ENCODE measurements around the gene FRMD6.

Gene FRMD6

DNA sequence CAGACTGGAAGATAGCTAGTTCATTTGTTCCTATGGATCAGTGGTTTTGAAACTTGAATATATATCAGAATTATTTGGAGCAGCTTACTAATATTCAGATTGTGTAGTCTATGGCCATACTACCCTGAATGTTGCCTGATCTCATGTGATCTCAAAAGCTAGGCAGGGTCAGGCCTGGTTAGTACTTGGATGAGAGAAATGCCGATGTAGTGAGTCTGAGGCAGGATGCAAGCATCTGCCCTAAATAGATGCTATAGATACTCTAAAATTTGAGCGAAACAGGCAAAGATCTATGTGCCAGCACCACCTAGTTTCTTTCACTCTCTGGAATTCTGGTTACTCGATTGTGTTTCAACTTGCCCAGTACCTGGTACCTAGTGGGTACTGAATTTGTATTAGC lies 40.9 kb downstream of the FRMD6 start:
- TF ChIP-seq TAF1 (IDR thresholded peaks at IDR 0.05; ENCODE audit: borderline replicate concordance, insufficient read depth, low read length): no peak
- TF ChIP-seq POLR2AphosphoS5 (IDR thresholded peaks at IDR 0.05; ENCODE audit: low read depth, low read length): no peak
- TF ChIP-seq, protein P1, sequence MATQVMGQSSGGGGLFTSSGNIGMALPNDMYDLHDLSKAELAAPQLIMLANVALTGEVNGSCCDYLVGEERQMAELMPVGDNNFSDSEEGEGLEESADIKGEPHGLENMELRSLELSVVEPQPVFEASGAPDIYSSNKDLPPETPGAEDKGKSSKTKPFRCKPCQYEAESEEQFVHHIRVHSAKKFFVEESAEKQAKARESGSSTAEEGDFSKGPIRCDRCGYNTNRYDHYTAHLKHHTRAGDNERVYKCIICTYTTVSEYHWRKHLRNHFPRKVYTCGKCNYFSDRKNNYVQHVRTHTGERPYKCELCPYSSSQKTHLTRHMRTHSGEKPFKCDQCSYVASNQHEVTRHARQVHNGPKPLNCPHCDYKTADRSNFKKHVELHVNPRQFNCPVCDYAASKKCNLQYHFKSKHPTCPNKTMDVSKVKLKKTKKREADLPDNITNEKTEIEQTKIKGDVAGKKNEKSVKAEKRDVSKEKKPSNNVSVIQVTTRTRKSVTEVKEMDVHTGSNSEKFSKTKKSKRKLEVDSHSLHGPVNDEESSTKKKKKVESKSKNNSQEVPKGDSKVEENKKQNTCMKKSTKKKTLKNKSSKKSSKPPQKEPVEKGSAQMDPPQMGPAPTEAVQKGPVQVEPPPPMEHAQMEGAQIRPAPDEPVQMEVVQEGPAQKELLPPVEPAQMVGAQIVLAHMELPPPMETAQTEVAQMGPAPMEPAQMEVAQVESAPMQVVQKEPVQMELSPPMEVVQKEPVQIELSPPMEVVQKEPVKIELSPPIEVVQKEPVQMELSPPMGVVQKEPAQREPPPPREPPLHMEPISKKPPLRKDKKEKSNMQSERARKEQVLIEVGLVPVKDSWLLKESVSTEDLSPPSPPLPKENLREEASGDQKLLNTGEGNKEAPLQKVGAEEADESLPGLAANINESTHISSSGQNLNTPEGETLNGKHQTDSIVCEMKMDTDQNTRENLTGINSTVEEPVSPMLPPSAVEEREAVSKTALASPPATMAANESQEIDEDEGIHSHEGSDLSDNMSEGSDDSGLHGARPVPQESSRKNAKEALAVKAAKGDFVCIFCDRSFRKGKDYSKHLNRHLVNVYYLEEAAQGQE (IDR thresholded peaks at IDR 0.05; ENCODE audit: insufficient read depth in 1 of 2, low read depth in 2 of 2, low read length in 2 of 2): no peak
- no peak for TF ChIP-seq SIN3A (IDR thresholded peaks at IDR 0.05; ENCODE audit: borderline replicate concordance, insufficient read depth, low read length)
- TF ChIP-seq FOXP2 (optimal IDR thresholded peaks at IDR 0.05; ENCODE audit: borderline replicate concordance, extremely low read depth, extremely low read length, insufficient read depth): no peak

DNA sequence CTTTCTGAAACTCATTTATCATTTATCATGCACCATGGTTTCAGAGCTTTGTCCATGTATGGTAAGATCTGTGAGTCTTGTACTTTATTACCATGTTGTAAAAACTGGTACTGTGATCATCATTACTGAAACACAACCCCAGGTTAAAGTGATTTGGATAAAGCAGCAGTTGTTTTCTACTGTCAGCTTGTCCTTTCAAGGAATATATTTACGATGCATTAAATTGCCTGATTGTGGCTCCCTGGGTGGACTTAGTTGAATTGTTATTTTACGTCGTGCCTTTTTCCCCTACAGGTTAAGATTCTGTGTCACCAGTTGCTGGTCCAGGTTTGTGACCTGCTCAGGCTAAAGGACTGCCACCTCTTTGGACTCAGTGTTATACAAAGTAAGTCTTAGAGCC lies 46.1 kb downstream of the FRMD6 start:
- no peak for TF ChIP-seq SIN3A (IDR thresholded peaks at IDR 0.05; ENCODE audit: borderline replicate concordance, insufficient read depth, low read length)
- TF ChIP-seq FOXP2 (optimal IDR thresholded peaks at IDR 0.05; ENCODE audit: borderline replicate concordance, extremely low read depth, extremely low read length, insufficient read depth): no peak

DNA sequence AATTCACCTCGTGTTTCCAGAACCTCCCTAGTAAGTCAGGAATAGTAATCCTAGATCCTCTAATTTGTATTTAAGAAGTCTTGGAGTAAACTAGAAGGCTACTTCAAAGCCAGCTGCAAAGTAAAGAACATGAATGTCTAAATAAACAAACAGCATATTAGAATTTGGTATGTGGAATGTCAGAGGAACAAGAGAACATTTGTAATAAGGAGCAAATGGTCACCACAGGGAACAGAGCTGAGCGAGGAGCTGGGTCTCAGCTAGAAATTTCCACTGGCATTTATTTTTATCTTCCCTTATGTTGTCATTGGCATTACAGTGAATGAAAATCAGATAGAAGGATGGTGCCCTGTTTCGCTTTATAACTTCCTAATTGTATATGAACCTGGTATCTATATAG lies 50.2 kb downstream of the FRMD6 start:
- no peak for TF ChIP-seq FOXP2 (optimal IDR thresholded peaks at IDR 0.05; ENCODE audit: borderline replicate concordance, extremely low read depth, extremely low read length, insufficient read depth)
- no peak for TF ChIP-seq SIN3A (IDR thresholded peaks at IDR 0.05; ENCODE audit: borderline replicate concordance, insufficient read depth, low read length)
- no peak for TF ChIP-seq TAF1 (IDR thresholded peaks at IDR 0.05; ENCODE audit: borderline replicate concordance, insufficient read depth, low read length)

DNA sequence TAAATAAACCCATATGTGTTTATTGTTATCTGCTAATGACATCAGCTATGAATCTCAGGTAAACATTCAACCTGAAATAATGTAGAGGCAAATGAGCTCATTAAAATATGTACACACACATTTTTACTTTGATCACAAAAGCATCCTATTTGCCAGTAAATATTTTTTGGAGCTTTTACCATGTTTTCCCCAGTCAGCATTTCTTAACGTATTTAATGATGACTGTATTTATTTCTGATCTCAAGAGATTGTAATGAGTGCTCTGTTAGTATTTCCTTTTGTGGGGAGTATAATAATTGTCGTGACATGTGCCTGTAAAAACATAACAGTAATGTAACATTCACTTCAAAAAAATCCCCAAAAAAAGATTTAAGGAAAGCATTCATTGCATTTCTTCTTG lies 52.1 kb downstream of the FRMD6 start:
- TF ChIP-seq FOXP2 (optimal IDR thresholded peaks at IDR 0.05; ENCODE audit: borderline replicate concordance, extremely low read depth, extremely low read length, insufficient read depth): no peak
- TF ChIP-seq POLR2AphosphoS5 (IDR thresholded peaks at IDR 0.05; ENCODE audit: low read depth, low read length): no peak
- TF ChIP-seq, protein P1 (IDR thresholded peaks at IDR 0.05; ENCODE audit: insufficient read depth in 1 of 2, low read depth in 2 of 2, low read length in 2 of 2): no peak
- TF ChIP-seq TAF1 (IDR thresholded peaks at IDR 0.05; ENCODE audit: borderline replicate concordance, insufficient read depth, low read length): no peak
- TF ChIP-seq SIN3A (IDR thresholded peaks at IDR 0.05; ENCODE audit: borderline replicate concordance, insufficient read depth, low read length): no peak

DNA sequence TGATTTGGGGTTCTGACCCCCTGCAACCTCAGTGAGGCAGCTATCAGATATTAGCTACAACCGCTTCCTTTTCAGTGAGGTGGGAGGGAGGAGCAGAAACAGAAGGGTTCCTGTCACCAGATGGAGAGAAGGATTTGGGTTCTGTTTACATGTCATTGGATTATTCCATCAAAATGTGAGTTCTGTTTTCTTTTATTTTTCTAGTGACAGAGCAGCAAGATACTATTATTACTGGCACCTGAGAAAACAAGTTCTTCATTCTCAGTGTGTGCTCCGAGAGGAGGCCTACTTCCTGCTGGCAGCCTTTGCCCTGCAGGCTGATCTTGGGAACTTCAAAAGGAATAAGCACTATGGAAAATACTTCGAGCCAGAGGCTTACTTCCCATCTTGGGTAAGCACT lies 52.8 kb downstream of the FRMD6 start:
- no peak for TF ChIP-seq SIN3A (IDR thresholded peaks at IDR 0.05; ENCODE audit: borderline replicate concordance, insufficient read depth, low read length)
- no peak for TF ChIP-seq FOXP2 (optimal IDR thresholded peaks at IDR 0.05; ENCODE audit: borderline replicate concordance, extremely low read depth, extremely low read length, insufficient read depth)
- no peak for TF ChIP-seq TAF1 (IDR thresholded peaks at IDR 0.05; ENCODE audit: borderline replicate concordance, insufficient read depth, low read length)
- TF ChIP-seq POLR2AphosphoS5 (IDR thresholded peaks at IDR 0.05; ENCODE audit: low read depth, low read length): no peak
- TF ChIP-seq, protein P1 (IDR thresholded peaks at IDR 0.05; ENCODE audit: insufficient read depth in 1 of 2, low read depth in 2 of 2, low read length in 2 of 2): no peak

DNA sequence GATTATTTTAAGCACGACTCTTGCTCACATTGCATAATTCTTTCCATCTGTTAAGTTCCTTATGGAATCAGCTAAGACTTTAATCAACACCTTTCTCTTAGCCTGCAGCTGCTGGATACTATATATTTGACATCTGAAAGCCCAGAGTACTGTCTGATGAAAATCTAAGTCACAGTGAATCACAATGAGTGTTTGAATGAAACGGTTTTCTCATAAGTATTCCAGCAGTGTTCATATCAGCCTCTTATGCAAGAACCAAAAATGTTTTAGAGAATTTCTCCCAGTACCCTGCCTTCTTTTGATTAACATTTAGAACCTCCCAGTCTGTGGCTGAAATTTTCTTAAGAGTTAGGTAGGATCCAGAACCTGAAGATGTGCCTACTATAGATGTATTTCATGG lies 55.6 kb downstream of the FRMD6 start:
- no peak for TF ChIP-seq FOXP2 (optimal IDR thresholded peaks at IDR 0.05; ENCODE audit: borderline replicate concordance, extremely low read depth, extremely low read length, insufficient read depth)
- TF ChIP-seq POLR2AphosphoS5 (IDR thresholded peaks at IDR 0.05; ENCODE audit: low read depth, low read length): no peak
- TF ChIP-seq, protein P1 (IDR thresholded peaks at IDR 0.05; ENCODE audit: insufficient read depth in 1 of 2, low read depth in 2 of 2, low read length in 2 of 2): no peak
- TF ChIP-seq TAF1 (IDR thresholded peaks at IDR 0.05; ENCODE audit: borderline replicate concordance, insufficient read depth, low read length): no peak
- no peak for TF ChIP-seq SIN3A (IDR thresholded peaks at IDR 0.05; ENCODE audit: borderline replicate concordance, insufficient read depth, low read length)

Measured in PFSK-1 (cell line).